Omental fat pad (tissue), 4 donors: ENCODE data around the gene TMEM255B. TPM values are rescaled to one million over a fixed set of nuclear protein-coding genes. Genes with fewer than 3 reads are reported as not detected.

ENCODE experiments used
- ATAC-seq: fragments of 150-250 bp; one replicate; pipeline ENCODE4 v1.9.1; 2016; ENCODE audit warnings: mild to moderate bottlenecking, moderate library complexity; ENCODE audit not compliant: low FRiP score
- DNase-seq: peaks from one replicate; pipeline ENCODE4 v3.0.0-alpha.2; 2019; ENCODE audit warnings: low spot score
- CTCF ChIP-seq, 3 donors: fragments of 450-650 bp; IDR thresholded peaks; one replicate each; pipeline ENCODE4 v1.5.1; 2016 to 2017; ENCODE audit warnings: antibody characterized with exemption in 3 of 3, mild to moderate bottlenecking in 3 of 3, moderate library complexity in 2 of 3
- total RNA-seq, 4 donors: library from RNA; depleted of rRNA; stranded (reverse); fragments of >200 nt; gene quantifications; one replicate each; pipeline ENCODE4 v1.1.0, GENCODE V29; 2016

TMEM255B gene
- total RNA-seq, 4 donors from 2014 or later: 2.7 to 19.1 (median 11.7) TPM

DNA sequence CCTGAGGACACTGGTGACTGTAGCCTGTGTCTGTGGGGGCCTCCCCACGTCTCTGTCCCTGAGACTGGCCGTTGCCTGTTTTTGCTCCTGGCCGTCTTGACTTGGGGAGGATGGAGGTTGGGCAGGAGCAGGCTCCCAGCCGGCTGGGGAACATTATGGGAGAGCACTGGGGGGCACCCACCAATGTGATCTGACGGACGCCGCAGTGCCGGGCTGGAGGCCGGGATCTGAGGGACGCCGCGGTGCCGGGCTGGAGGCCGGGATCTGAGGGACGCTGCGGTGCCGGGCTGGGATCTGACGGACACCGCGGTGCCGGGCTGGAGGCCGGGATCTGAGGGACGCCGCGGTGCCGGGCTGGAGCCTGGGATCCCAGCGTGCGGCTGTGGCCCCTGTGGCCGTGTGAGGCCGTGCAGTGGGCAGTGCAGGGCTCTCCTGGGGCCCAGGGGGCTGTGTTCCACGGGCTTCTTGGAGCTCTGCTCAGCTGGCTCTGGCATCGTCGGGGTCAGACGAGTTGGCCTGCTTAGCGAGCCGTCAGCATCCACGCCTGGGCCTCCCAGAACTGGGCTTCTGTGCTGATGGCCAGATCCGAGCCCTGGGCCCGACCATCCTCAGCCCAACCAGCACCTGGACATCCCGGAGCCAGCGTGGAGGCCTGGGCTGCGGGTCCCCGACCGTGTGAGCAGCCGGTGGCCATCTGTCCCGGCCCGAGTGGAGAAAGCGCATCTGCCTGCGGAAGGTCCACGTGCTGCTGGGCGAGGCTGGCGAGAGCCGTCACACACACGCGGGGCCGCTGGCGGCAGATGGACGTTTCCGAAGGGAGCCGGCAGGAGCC lies 59.0 kb downstream of the TMEM255B start:
- ATAC-seq: no peak
- DNase-seq: no peak
- TF ChIP-seq CTCF (IDR thresholded peaks at IDR 0.05): no peak

DNA sequence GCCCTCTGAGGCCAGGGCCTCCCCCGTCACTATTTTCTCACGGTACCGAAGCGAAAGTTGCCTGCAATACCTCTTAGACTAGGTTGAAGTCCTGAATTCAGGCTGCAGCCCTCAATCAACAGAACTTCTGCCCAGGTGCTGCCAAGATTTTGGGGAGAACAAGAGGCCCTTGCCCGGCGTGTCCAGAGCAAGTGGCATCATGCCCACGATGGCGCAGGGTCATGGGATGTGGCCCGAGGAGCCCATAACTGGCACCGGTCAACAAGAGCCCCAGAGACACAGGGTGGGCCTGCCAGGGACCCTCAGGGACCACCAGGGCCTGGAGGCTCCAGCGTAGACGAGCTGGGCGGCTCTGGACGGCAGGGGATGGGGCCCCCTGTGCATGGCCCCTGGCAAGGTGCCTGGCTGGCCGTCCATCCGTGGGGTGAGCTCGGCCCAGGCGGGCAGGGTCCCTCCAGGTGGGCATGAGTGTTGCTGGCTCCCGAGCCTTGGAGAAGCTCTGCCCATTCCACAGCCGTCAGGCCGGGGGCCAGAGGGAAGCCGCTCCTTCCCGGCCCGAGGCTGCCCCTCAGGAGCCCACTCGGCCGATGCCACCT lies 59.8 kb downstream of the TMEM255B start:
- no peak for ATAC-seq

DNA sequence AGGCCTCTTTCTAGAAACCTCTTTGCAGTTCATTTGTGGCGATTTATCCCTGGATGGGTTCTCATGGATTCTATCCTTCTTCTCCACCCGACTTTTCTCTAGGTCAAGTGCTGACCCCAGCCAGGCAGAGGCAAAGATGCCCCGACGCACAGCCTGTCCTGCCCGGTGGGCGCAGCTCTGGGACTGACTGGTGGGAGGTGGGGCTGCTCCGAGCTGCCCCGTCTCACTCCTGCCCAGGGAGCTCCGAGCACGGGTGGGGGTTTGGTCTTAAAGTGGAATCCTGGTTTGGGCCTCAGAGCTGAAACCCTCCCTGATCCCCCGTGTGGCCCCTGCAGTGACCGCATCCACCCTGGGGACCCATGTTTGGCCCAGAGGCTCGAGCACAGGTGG lies 60.3 kb downstream of the TMEM255B start:
- ATAC-seq: no peak
- TF ChIP-seq CTCF (IDR thresholded peaks at IDR 0.05): no peak
- no peak for DNase-seq

More for the DNA sequence above, 59.8 kb downstream of the TMEM255B start:
- DNase-seq: no peak
- TF ChIP-seq CTCF (IDR thresholded peaks at IDR 0.05): no peak

GRCh38 chr13:113819731-113820715 lies 61.0 kb downstream of the TMEM255B start:
- no peak for TF ChIP-seq CTCF (IDR thresholded peaks at IDR 0.05)
- ATAC-seq: no peak

GRCh38 chr13:113820813-113821651 lies 62.0 kb downstream of the TMEM255B start:
- peak; percentile 89 for ATAC-seq
- TF ChIP-seq CTCF (IDR thresholded peaks at IDR 0.05): no peak
- no peak for DNase-seq

More at GRCh38 chr13:113819731-113820715, 61.0 kb downstream of the TMEM255B start:
- no peak for DNase-seq

DNA sequence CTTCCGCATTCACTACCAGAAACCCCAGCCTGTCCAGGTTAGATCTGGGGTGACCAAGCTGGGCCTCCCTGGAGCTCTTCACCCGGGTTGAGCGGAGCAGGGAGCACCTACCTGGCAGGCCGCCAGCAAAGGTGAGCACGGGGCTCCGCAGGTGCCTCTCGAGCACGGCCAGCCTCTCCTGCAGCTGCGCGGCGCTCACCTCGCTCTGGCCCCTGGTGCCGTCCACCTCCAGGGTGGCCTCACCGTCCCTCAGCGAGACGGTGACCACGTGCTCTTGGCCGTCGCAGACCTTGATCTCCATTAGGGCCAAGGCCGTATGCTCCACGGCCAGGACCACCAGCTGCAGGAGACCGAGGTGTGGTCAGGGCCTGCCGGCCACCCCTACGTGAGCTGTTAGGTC lies 62.8 kb downstream of the TMEM255B start:
- no peak for ATAC-seq
- no peak for DNase-seq
- no peak for TF ChIP-seq CTCF (IDR thresholded peaks at IDR 0.05)
